NCI-H82 treated with DMSO at 0.1 percent for 48 hours (cell line): ENCODE results near the gene PLS1.
"Not testable (repeated sequence)": the region's sequence is repeated elsewhere in the genome, so short reads cannot be mapped to it uniquely, and the experiment has no call there.

Experiments
- DNase-seq: peaks from one replicate; lab custom pipeline; 2025; ENCODE audit not compliant: unreplicated experiment; lab: John Stamatoyannopoulos, UW

Gene PLS1

DNA sequence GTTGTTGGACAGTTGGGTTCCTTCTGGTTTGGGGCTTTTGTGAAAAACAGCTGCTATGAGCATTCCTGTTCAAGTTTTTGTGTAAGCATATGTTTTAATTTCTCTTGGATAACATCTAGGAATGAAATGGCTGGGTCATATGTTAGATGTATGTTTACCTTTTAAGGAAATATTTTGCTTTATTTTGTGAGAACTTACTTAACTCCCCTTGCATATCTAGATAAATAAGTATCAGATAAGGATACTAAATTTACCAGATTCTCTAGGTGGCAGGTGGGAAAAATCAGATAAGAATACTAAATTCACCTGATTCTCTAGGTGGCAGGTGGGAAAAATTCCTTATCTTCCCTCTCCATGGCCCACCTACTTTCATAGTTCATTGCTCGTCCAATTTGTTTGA, 1.1 kb upstream of the PLS1 start:
- DNase-seq: no peak

- no peak for DNase-seq
These were observed 627 bp upstream of the PLS1 start for GRCh38 chr3:142595581-142595950.

- no peak for DNase-seq
These were observed 514 bp downstream of the PLS1 start for GRCh38 chr3:142596726-142597088.

GRCh38 chr3:142597906-142598305, 1.7 kb downstream of the PLS1 start:
- DNase-seq: no peak

DNA sequence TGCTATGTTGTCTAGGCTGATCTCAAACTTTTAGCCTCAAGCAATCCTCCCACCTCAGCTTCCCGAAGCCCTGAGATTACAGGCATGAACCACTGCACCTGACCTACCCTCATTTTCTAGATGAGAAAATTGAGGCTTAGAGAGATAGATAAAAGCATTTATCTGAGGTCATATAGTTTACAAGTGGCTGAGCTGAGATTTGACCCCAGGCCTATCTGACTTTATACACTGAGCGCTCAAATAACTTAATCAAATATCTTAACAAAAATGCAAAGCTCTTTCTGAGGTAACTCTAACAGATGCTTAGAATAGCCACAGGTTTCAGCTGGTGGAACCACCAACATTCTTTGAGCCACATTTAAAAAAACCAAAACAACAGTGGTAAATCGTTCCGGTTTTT, 5.5 kb downstream of the PLS1 start:
- DNase-seq: no peak

DNA sequence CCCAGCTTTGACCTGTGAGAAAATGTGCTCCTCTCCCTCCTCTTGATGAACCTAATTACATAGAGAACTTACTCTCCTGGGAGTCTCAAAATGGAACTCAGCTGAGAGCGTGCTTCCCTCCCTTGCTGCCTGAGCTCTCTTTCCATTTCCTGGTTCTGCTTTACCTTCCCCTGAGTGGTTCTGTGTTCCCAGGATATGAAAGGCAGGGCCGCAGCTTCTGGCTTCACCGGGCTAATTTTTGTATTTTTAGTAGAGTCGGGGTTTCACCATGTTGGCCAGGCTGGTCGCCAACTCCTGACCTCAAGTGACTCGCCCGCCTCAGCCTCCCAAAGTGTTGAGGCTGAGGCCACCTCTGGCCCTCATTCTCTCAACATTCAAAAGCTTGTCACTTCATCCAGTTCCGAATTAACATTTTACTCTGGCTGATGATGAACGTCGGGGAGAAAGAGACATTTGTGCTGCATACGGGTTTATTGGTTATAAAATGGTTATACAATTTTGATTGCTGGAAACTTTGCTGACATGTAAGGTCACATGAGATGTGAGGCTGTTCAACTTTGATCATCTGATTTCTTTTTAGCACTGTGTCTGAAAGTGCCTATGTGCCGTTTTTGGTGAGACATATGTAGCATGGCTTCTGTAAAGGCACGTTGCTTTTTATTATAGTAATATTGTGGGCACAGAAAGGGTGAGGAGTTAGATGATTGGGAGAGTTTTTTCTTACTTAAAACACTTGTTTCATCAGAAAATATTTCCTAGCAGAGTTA, 6.6 kb downstream of the PLS1 start:
- DNase-seq: no peak

- not testable (repeated sequence) for DNase-seq
These were observed 7.2 kb downstream of the PLS1 start for GRCh38 chr3:142603386-142603705.

DNA sequence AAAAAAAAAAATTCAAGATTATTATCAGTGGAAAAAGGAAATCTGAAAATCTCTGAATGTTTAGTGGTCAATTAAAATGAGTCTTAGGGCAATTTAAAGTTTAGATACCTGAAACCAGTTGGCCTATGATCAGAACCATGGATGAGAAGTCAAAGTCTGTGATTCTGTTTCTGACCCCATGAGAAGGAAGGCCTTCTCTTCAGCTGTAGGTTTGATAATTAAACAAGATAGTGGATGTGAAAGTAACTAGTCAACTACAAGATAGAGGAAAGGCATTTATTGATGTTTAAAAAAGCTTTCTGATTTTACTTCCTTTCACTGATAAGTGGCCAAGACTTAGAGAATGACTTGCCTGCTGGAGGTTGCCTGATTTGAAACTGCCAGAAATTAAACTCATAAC, 8.7 kb downstream of the PLS1 start:
- DNase-seq: no peak

- no peak for DNase-seq
These were observed 12.4 kb downstream of the PLS1 start for GRCh38 chr3:142608631-142609030.

DNA sequence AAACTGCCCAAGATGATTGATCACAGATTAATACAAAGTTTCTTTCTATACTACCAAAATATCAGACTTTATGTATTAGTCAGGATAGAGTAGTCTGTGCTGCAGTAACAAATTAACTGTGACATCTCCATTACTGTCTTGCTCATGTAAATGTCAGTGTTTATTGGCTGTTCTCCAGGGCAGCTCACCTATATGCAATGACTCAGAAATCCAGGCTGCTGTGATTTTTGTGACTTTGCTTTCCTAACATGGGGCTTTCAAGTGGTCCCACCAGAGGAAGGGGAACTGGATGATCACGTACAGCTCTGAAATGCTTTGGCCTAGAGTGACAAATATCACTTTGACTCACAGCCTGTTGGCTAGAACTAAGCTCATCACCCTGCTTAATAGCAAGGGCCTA, 12.9 kb downstream of the PLS1 start:
- no peak for DNase-seq

GRCh38 chr3:142611206-142611605, 15.0 kb downstream of the PLS1 start:
- no peak for DNase-seq

- DNase-seq: no peak
These were observed 17.3 kb downstream of the PLS1 start for GRCh38 chr3:142613491-142613890.

DNA sequence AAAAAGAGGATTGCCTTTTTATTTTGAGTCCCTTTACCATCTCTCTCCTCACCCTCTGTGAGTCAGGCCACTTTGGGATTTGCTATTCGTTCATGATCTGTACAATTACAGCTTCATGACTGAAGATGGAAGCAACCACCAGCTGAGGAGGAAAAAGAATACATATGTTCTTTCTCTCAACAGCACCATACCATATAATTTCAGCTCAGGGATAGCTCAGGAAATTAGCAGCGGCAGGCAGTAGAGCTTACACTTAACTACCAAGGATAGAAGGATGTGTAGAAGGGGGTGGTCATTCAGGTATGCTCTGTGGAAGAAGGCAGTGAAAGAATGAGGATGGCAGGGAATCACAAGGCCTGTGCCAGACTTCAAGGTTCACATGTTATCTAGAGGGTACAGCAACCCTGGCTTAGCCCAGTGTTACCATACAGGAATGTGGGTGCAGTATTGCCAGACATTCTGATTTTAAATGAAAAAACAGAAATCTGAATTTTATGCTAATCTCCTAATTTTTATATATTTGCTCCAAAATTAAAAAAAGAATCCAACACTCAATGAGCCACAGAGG, 17.9 kb downstream of the PLS1 start:
- no peak for DNase-seq

DNA sequence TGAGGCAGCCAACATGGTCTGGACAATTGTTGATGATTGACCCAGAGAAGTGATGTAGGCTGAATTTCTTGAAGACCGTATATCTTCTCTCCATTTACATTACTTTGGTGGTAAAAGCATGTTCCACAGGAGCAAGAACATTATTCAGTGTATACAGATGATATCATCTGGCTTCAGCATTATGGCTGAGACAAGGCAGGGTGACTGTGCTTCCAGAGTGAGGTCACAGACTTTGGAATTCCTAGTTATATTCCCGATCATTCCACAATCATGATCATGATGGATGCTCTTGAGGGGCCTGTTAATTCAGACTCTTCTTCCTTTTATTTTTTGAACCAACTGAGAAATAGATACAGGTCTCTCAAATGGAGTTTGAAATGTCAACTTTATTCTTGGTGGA, 19.0 kb downstream of the PLS1 start:
- no peak for DNase-seq

DNA sequence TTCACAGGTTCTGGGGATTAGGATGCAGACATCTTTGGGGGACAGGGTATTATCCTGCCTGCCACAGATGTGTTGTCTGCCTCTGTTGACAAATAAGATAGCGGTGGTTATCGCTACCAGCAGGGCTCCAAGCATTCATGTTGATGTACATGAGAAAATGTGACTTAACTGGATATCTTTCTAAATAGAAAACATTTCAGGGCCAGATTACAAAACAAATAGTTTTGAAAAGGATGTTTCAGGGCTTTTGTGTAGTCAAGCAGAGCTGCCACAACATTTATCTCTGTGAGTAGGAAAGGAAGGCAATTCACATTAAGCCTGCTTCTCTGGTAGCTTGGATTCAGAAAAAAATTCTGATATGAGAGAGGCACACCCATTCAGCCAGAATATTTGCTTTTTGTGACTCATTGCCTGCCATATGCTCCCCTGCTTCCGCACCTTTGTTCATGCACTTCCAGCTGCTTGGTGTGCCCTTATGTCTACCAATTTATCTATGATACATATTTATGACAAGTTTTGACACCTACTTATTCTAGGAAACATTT, 22.8 kb downstream of the PLS1 start:
- DNase-seq: no peak

GRCh38 chr3:142622405-142622804, 26.2 kb downstream of the PLS1 start:
- no peak for DNase-seq

- no peak for DNase-seq
These were observed 27.0 kb downstream of the PLS1 start for GRCh38 chr3:142623194-142623593.

GRCh38 chr3:142624341-142625152, 28.4 kb downstream of the PLS1 start:
- DNase-seq: no peak

DNA sequence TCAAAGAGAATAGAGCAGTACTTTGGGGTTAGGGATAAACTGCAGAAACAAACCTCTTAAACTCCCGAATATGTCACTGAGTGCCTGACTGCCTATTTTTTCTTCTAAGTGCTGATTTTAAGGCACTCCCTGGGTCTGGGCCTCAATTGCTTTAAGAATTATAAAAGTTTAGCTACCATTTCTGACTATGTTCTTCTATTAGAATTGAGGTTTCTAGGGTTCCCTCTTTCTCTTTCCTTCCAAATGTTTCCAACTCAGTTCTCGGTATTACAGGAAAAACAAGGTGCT, 28.9 kb downstream of the PLS1 start:
- DNase-seq: no peak

GRCh38 chr3:142626971-142627370, 30.8 kb downstream of the PLS1 start:
- no peak for DNase-seq

- no peak for DNase-seq
These were observed 32.6 kb downstream of the PLS1 start for GRCh38 chr3:142628801-142629200.

DNA sequence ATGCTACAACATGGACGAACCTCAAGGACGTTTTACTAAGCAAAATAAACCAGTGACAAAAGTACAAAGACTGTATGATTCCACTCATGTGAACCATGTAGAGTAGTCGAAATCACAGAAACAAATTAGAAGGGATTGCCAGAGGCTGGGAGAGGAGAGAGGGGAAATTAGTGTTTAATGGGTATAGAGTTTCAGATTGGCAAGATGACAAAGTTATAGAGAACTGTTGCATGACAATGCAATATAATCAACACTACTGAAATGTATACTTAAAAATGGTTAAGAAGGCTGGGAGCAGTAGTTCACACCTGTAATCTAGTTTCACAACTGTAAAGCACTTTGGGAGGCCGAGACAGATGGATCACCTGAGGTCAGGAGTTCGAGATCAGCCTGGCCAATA, 36.9 kb downstream of the PLS1 start:
- no peak for DNase-seq
